DMS53 treated with DMSO at 0.1 percent for 48 hours (cell line): ENCODE results near the gene TBC1D30.

Source experiments
- DNase-seq: peaks from one replicate; lab custom pipeline; 2025; ENCODE audit not compliant: unreplicated experiment; lab: John Stamatoyannopoulos, UW

TBC1D30 gene

GRCh38 chr12:64802180-64802775 lies 22.2 kb upstream of the TBC1D30 start:
- peak; percentile 64 for DNase-seq

GRCh38 chr12:64806173-64806572 lies 18.3 kb upstream of the TBC1D30 start:
- DNase-seq = no peak

GRCh38 chr12:64806593-64807460 lies 17.6 kb upstream of the TBC1D30 start:
- no peak for DNase-seq

GRCh38 chr12:64808110-64808509 lies 16.3 kb upstream of the TBC1D30 start:
- no peak for DNase-seq

- no peak for DNase-seq
These were observed 13.6 kb upstream of the TBC1D30 start for GRCh38 chr12:64810831-64811230.

GRCh38 chr12:64813723-64814122 lies 10.7 kb upstream of the TBC1D30 start:
- no peak for DNase-seq

GRCh38 chr12:64814432-64814831 lies 10.0 kb upstream of the TBC1D30 start:
- no peak for DNase-seq

- DNase-seq = no peak
These were observed 4.5 kb upstream of the TBC1D30 start for GRCh38 chr12:64819816-64820402.

GRCh38 chr12:64820593-64820992 lies 3.9 kb upstream of the TBC1D30 start:
- no peak for DNase-seq

- DNase-seq = no peak
These were observed 3.3 kb upstream of the TBC1D30 start for GRCh38 chr12:64821116-64821630.

- DNase-seq = no peak
These were observed 332 bp upstream of the TBC1D30 start for GRCh38 chr12:64824130-64824499.

- DNase-seq = no peak
These were observed 935 bp downstream of the TBC1D30 start for GRCh38 chr12:64825143-64826021.

- DNase-seq = no peak
These were observed 1.8 kb downstream of the TBC1D30 start for GRCh38 chr12:64826234-64826633.

GRCh38 chr12:64828713-64829112 lies 4.3 kb downstream of the TBC1D30 start:
- DNase-seq = no peak

- no peak for DNase-seq
These were observed 9.5 kb downstream of the TBC1D30 start for GRCh38 chr12:64833928-64834327.

GRCh38 chr12:64835901-64836300 lies 11.5 kb downstream of the TBC1D30 start:
- DNase-seq = no peak

- no peak for DNase-seq
These were observed 12.4 kb downstream of the TBC1D30 start for GRCh38 chr12:64836856-64837255.

GRCh38 chr12:64837427-64837826 lies 13.0 kb downstream of the TBC1D30 start:
- DNase-seq = no peak

GRCh38 chr12:64840119-64840518 lies 15.7 kb downstream of the TBC1D30 start:
- DNase-seq = no peak

GRCh38 chr12:64840949-64841717 lies 16.7 kb downstream of the TBC1D30 start:
- peak; percentile 16 for DNase-seq
